Mammary epithelial cell (primary cell): ENCODE measurements around the gene MAML3.

Source experiments
- CTCF ChIP-seq, 2 donors: IDR thresholded peaks in 1 of 2; conservative IDR thresholded peaks in 1 of 2; 2 replicates each; pipeline ENCODE4 v1.5.1; 2011 to 2012; ENCODE audit warnings: inconsistent platforms in 2 of 2, low read length in 2 of 2, mild to moderate bottlenecking in 2 of 2, control low read depth in 1 of 2, low read depth in 1 of 2; ENCODE audit not compliant: insufficient read depth in 1 of 2; ENCODE audit errors: extremely low read depth in 1 of 2
- EZH2 ChIP-seq: IDR thresholded peaks from 2 replicates; pipeline ENCODE4 v1.6.1; 2012; ENCODE audit warnings: low read length, inconsistent platforms, borderline replicate concordance

- TF ChIP-seq CTCF (conservative IDR thresholded peaks at IDR 0.05 in 1 of 2, IDR thresholded peaks at IDR 0.05 in 1 of 2; ENCODE audit: extremely low read depth in 1 of 2, insufficient read depth in 1 of 2, low read depth in 1 of 2, low read length in 2 of 2), result no peak
- TF ChIP-seq EZH2, result no peak
These were observed 125.1 kb downstream of the MAML3 start for GRCh38 chr4:140028676-140029517.
